ENCODE data around the gene DPM1. TPM values are rescaled to one million over a fixed set of nuclear protein-coding genes. Genes with fewer than 3 reads are reported as not detected.

DPM1 gene
- total RNA-seq, 1 experiment from 2014 or later: 70.7 TPM

DNA sequence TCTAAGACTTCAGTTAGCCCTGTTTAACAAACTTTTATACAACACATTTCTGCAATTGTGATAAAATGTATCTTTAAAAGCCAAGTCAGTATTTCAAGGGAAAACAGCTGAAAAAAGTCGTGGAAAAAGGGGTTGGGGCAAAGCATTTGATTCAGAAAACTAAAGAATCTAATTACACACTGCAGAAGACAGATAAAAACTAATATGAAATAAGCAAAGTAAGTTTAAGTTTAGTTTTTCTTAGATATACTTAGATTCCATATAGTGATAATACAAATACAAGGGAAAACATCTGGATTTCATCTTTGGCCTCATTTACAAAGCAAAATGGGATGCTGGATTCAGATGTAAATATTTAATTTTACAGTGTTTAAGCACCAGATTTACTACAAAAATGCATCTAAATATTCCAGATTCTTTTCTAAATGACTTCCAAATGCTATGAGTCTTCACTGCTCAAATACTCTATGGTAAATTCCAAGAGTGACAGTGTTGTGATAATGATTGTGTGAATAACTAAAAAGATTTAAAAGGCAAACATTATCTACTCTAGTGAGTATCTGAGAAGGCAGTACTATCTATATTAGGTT is 25.5 kb downstream of the DPM1 start:
- Histone ChIP-seq H4K20me1 (ENCODE audit: insufficient read depth) (peaks cover 15% of the 10 kb centered on the region), H2AFZ (no peak overlapping the region), H3K27me3 (ENCODE audit: insufficient read depth, low read depth) (no peaks in the 10 kb centered on the region), H3F3A (ENCODE audit: insufficient read depth, low read depth) (peaks cover 33% of the 10 kb centered on the region), H3K79me2 (ENCODE audit: low read depth) (peaks cover 27% of the 10 kb centered on the region), H3K27ac (peak overlapping the region; percentile 84), H3K36me3 (ENCODE audit: low read depth) (peaks cover 39% of the 10 kb centered on the region), H3K9me3 (ENCODE audit: insufficient read depth, low read depth) (no peaks in the 10 kb centered on the region), H3K9me2 (ENCODE audit: insufficient read depth) (no peaks in the 10 kb centered on the region), H3K4me2 (0 out of 2 replicates have a peak overlapping the region, but pooled peaks have one; percentile 78), H3K4me3 (no peak overlapping the region), H3K4me1 (replicated peaks; ENCODE audit: insufficient read depth) (peaks cover 31% of the 10 kb centered on the region)
- DNase-seq: no peak
- POLR2A ChIA-PET (ENCODE audit: unreplicated experiment): no interaction called here
- BruUV-seq (replicated peaks): no TSS peak
- no peak for TF ChIP-seq EZH2 (IDR thresholded peaks at IDR 0.05; ENCODE audit: low read depth)
- TF ChIP-seq CTCF (conservative IDR thresholded peaks at IDR 0.05): no peak
- intact Hi-C loops (cut with micrococcal nuclease; ENCODE audit: unreplicated experiment): no loop called here
- CTCF ChIA-PET: no interaction called here

DNA sequence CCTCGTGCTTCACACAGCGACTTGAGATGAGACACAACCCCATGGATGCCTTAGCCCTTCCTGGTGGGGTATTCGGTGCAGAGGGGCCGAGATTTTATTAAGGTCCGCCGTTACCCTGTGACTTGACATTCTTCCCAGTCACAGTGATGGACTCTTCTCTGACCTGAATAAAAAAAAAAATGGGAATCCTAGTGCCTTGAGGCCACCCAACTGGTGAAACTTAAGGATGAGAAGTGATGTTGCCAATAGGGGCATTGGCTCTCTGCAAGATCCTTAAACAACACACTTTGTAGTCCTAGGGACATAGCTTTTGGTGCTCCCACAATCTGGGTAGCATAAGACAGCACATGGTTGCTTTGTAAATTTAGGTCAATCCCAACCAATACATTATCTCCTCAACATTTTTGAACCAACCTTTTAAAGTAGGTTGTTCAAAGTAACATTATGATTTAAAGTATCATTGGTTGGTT is 26.3 kb downstream of the DPM1 start:
- H3K27me3 ChIP-seq (ENCODE audit: insufficient read depth, low read depth): no peaks in the 10 kb centered on the region
- peaks cover 46% of the 10 kb centered on the region for H3K36me3 ChIP-seq (ENCODE audit: low read depth)
- peaks cover 33% of the 10 kb centered on the region for H3F3A ChIP-seq (ENCODE audit: insufficient read depth, low read depth)
- CTCF ChIA-PET: interaction anchor here (0.6 to 1.9 kb wide), 3 partner anchors 25 to 138 kb away, joined by 3 to 18 read pairs (median 6); partner anchors contain the start of genes BCAS4, DPM1 and MOCS3
- TF ChIP-seq CTCF (conservative IDR thresholded peaks at IDR 0.05) (no peak), EZH2 (IDR thresholded peaks at IDR 0.05; ENCODE audit: low read depth) (no peak)
- TSS peak; percentile 93 for BruUV-seq (replicated peaks)
- peak overlapping the region; percentile 76 for H2AFZ ChIP-seq
- peaks cover 38% of the 10 kb centered on the region for H3K4me1 ChIP-seq (replicated peaks; ENCODE audit: insufficient read depth)
- intact Hi-C loops (cut with micrococcal nuclease; ENCODE audit: unreplicated experiment): no loop called here
- H4K20me1 ChIP-seq (ENCODE audit: insufficient read depth): peaks cover 22% of the 10 kb centered on the region
- no peaks in the 10 kb centered on the region for H3K9me3 ChIP-seq (ENCODE audit: insufficient read depth, low read depth)
- POLR2A ChIA-PET (ENCODE audit: unreplicated experiment): interaction anchor here (0.6 to 1.2 kb wide), 5 partner anchors 26 to 516 kb away, joined by 4 to 12 read pairs (median 5); partner anchors contain the start of genes DPM1 and MOCS3
- no peaks in the 10 kb centered on the region for H3K9me2 ChIP-seq (ENCODE audit: insufficient read depth)
- peak overlapping the region; percentile 78 for H3K4me2 ChIP-seq
- DNase-seq: no peak
- H3K79me2 ChIP-seq (ENCODE audit: low read depth): peaks cover 34% of the 10 kb centered on the region
- peak overlapping the region; percentile 72 for H3K4me3 ChIP-seq
- H3K27ac ChIP-seq: peak overlapping the region; percentile 84

GRCh38 chr20:50931306-50932015 is 26.9 kb downstream of the DPM1 start, which contains the start of gene ADNP:
TSS of gene ADNP (minus strand) at chr20:50931437. CDS start at chr20:50903996, 27,441 bp downstream.
- peaks cover 35% of the 10 kb centered on the region for H3F3A ChIP-seq (ENCODE audit: insufficient read depth, low read depth)
- TF ChIP-seq EZH2 (IDR thresholded peaks at IDR 0.05; ENCODE audit: low read depth): no peak
- TF ChIP-seq CTCF (conservative IDR thresholded peaks at IDR 0.05): peak; percentile 64; the same call in 1 of the 2 replicates
- ChIA-PET CTCF (interaction anchor here (0.6 to 1.9 kb wide), 6 partner anchors 24 to 700 kb away, joined by 3 to 18 read pairs (median 4); partner anchors contain the start of genes BCAS4, DPM1 and MOCS3), POLR2A (ENCODE audit: unreplicated experiment) (interaction anchor here (0.6 to 1.2 kb wide), 8 partner anchors 27 to 1284 kb away, joined by 3 to 12 read pairs (median 4); partner anchors contain the start of genes DPM1 and MOCS3)
- intact Hi-C loops (cut with micrococcal nuclease; ENCODE audit: unreplicated experiment): loop anchor here (1.0 to 2.0 kb wide), 2 partner anchors 27 to 137 kb away; partner anchors contain the start of genes DPM1 and MOCS3
- peaks cover 52% of the 10 kb centered on the region for H3K36me3 ChIP-seq (ENCODE audit: low read depth)
- BruUV-seq (replicated peaks): no TSS peak
- H3K4me2 ChIP-seq: peak within 1 kb of the TSS; percentile 94
- H3K4me3 ChIP-seq: peak within 1 kb of the TSS; percentile 72
- H4K20me1 ChIP-seq (ENCODE audit: insufficient read depth): peaks cover 28% of the 10 kb centered on the region
- H3K9me3 ChIP-seq (ENCODE audit: insufficient read depth, low read depth): no peaks in the 10 kb centered on the region
- peak within 1 kb of the TSS; percentile 76 for H2AFZ ChIP-seq
- peaks cover 40% of the 10 kb centered on the region for H3K79me2 ChIP-seq (ENCODE audit: low read depth)
- no peaks in the 10 kb centered on the region for H3K27me3 ChIP-seq (ENCODE audit: insufficient read depth, low read depth)
- peak; percentile 79 to 89 for DNase-seq
- H3K9me2 ChIP-seq (ENCODE audit: insufficient read depth): no peaks in the 10 kb centered on the region
- H3K27ac ChIP-seq: peak within 1 kb of the TSS; percentile 84
- peaks cover 39% of the 10 kb centered on the region for H3K4me1 ChIP-seq (replicated peaks; ENCODE audit: insufficient read depth)

Data from PC-9 (cell line).